COLO668 (cell line): ENCODE data around the gene HLA-DMA.

Source experiments
- DNase-seq: peaks from one replicate; lab custom pipeline; 2025; ENCODE audit not compliant: unreplicated experiment; lab: John Stamatoyannopoulos, UW

The HLA-DMA gene

GRCh38 chr6:32974541-32975308, 21.8 kb upstream of the HLA-DMA start:
- DNase-seq = no peak

DNA sequence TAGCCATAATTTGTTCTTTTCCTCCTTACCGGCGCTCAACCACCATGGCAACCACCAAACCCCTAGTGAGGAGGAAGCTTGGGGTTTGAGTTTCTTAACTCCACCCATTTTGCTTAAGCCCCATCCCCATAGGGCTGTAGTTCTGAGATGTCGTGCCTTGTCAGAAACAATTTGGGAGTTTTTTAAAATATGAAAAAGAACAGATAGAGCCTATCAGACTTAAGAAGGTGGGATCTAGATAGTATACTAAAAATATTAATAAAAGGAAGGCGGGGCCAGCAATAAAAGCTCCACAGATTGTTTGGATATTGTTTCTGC, 21.1 kb upstream of the HLA-DMA start:
- no peak for DNase-seq

- DNase-seq = peak; percentile 47
These were observed 20.5 kb upstream of the HLA-DMA start for GRCh38 chr6:32973144-32974015.

- peak; percentile 49 for DNase-seq
These were observed 19.7 kb upstream of the HLA-DMA start for GRCh38 chr6:32972353-32973143.

- DNase-seq = peak; percentile 97
These were observed 18.9 kb upstream of the HLA-DMA start for GRCh38 chr6:32971581-32972352.

GRCh38 chr6:32971242-32971580, 18.3 kb upstream of the HLA-DMA start:
- no peak for DNase-seq

- DNase-seq = peak; percentile 82
These were observed 17.7 kb upstream of the HLA-DMA start for GRCh38 chr6:32970413-32971241.

GRCh38 chr6:32969685-32970412, 17.0 kb upstream of the HLA-DMA start:
- peak; percentile 60 for DNase-seq

DNA sequence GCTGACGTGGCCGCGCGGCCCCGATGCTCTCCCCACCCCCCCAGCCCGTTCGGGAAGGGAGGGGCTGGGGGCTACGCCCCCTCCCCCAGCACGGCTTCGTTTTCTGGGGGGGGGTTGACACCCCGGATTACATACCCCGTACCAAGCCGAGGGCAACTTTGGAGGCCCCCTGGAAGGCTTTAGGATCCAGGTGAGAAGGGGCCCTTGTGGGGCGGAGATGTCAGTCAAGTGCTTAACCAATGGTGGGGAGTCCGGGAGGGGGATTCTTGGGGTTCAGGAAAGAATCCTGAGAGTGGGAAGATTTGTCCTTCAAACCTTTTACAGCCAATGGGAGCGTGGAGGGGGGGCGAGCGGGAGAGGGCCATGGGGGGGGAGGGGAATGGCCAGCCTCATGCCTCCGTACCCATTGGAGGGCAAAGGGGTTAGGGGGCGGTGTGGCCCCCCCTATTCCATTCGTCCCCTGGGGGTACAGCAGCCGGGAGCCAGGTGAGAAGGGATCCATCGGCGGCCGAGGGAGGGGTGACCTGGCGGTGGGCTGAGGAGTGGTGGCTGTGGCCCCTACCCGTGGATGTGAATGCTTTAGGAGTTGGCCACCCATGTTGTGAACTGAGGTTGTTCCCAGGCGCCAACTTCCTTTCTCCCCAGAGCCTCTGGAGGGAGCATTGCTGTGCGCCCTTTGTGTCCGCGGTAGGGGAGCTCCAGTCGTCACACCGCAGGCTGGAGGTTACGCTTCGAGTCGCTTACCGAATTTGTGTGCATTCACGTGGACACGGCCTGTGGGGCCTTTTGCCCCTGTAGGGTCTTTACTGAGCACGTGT, 16.2 kb upstream of the HLA-DMA start:
- peak; percentile 77 for DNase-seq

- DNase-seq = peak; percentile 93
These were observed 15.4 kb upstream of the HLA-DMA start, which contains the start of gene BRD2 for GRCh38 chr6:32968093-32968866. Gene BRD2, plus strand, starts transcription at chr6:32968594. Its CDS starts 4,305 bp downstream, at chr6:32972899.

- DNase-seq = peak; percentile 15
These were observed 14.5 kb upstream of the HLA-DMA start for GRCh38 chr6:32967151-32968091.

DNA sequence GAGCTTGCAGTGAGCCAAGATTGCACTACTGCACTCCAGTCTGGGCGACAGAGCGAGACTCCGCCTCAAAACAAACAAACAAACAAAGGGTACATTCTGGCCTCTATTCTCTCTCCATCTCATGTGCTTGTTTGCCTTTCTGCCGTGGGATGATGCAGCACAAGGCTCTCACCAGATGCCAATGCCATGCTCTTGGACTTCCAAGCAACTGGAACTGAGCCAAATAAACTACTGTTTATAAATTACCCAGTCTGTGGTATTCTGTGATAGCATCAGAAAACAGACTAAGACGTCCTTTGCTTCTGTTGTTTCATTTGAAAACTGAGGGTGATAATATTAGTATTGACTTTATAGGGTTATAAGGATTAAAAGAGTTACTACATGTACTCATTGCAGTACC, 11.9 kb upstream of the HLA-DMA start:
- no peak for DNase-seq

- DNase-seq = no peak
These were observed 11.0 kb upstream of the HLA-DMA start for GRCh38 chr6:32963866-32964265.

DNA sequence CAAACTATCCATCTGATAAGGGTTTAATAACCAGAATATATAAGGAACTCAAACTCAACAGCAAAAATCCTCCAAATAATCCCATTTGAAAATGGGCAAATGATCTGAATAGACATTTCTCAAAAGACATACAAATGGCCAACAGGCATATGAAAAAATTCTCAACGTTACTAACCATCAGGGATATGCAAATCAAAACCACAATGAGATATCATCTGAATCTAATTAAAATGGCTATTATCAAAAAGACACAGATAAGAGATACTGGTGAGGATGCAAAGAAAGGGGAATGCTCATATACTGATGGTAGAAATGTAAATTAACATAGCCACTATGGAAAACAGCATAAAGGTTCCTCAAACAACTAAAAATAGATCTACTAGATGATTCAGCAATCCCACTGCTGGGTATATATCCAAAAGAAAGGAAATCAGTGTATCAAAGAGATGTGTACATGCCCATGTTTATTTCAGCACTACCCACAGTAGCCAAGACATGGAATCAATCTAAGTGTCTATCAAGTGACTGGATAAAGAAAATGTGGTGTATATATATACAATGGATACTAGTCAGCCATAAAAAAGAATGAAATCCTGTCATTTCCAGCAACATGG, 9.4 kb upstream of the HLA-DMA start:
- DNase-seq = no peak

- no peak for DNase-seq
These were observed 7.7 kb upstream of the HLA-DMA start for GRCh38 chr6:32960563-32960962.

GRCh38 chr6:32956176-32956575, 3.3 kb upstream of the HLA-DMA start:
- DNase-seq = no peak
